SK-N-SH (cell line): ENCODE results near the gene PEA15. TPM values are rescaled to one million over a fixed set of nuclear protein-coding genes. Genes with fewer than 3 reads are reported as not detected.

Experiments used
- CTCF ChIA-PET: fragments of 300-600, 350-600 bp; formaldehyde crosslinking; extraction: SDS; loops from one replicate; lab custom pipeline; 2021; lab: Yijun Ruan, JAX
- POLR2A ChIA-PET: fragments of 350-600 bp; sonication (Branson Sonifier 250); formaldehyde crosslinking; extraction: SDS; loops from one replicate; lab custom pipeline; 2020; ENCODE audit warnings: antibody characterized with exemption, inconsistent platforms; lab: Yijun Ruan, JAX
- DNase-seq: peaks from one replicate; pipeline ENCODE4 v3.0.0; 2012
- H2AFZ ChIP-seq: fragments of 200-600 bp; sonication (generic); 2 replicates; pipeline ENCODE4 v1.8.1; 2016; ENCODE audit warnings: antibody characterized with exemption, mild to moderate bottlenecking, low read depth
- H3F3A ChIP-seq: fragments of 200-600 bp; sonication (generic); replicated peaks from 2 replicates; pipeline ENCODE3; 2016; ENCODE audit warnings: antibody characterized with exemption, mild to moderate bottlenecking; ENCODE audit not compliant: insufficient read depth
- H3K27ac ChIP-seq, 2 experiments: fragments of 200-500 bp in 1 of 2; fragments of 200-600 bp in 1 of 2; sonication (Bioruptor generic) in 1 of 2; sonication (generic), shearing (Covaris generic) in 1 of 2; 2 replicates each; pipeline versions ENCODE4 v1.5.1 to v1.6.1; 2014 to 2016; ENCODE audit warnings: low read depth in 2 of 2, inconsistent platforms in 1 of 2, low read length in 1 of 2, mild to moderate bottlenecking in 1 of 2, mixed read lengths in 1 of 2
- H3K27me3 ChIP-seq: fragments of 200-600 bp; sonication (generic), shearing (Covaris generic); 2 replicates; pipeline ENCODE4 v1.6.1; 2016; ENCODE audit warnings: mixed run types; ENCODE audit not compliant: insufficient read depth
- H3K36me3 ChIP-seq, 2 experiments: fragments of 200-500 bp in 1 of 2; fragments of 200-600 bp in 1 of 2; sonication (Bioruptor generic) in 1 of 2; sonication (generic) in 1 of 2; replicated peaks in 1 of 2; 2 replicates each; pipeline versions ENCODE3 to v1.5.1; 2014 to 2016; ENCODE audit warnings: low read length in 1 of 2, mild to moderate bottlenecking in 1 of 2; ENCODE audit not compliant: insufficient read depth in 2 of 2, control insufficient read depth in 1 of 2
- H3K4me1 ChIP-seq, 2 experiments: fragments of 200-500 bp in 1 of 2; fragments of 200-600 bp in 1 of 2; sonication (Bioruptor generic) in 1 of 2; sonication (generic), shearing (Covaris generic) in 1 of 2; 2 replicates each; pipeline versions ENCODE4 v1.5.1 to v1.6.1; 2014 to 2016; ENCODE audit warnings: low read depth in 1 of 2, low read length in 1 of 2, mixed run types in 1 of 2; ENCODE audit not compliant: insufficient read depth in 2 of 2, control insufficient read depth in 1 of 2
- H3K4me2 ChIP-seq: fragments of 200-600 bp; sonication (generic), shearing (Covaris generic); 2 replicates; pipeline ENCODE4 v1.6.1; 2017; ENCODE audit warnings: mixed run types
- H3K4me3 ChIP-seq, 2 experiments: fragments of 200-500 bp in 1 of 2; fragments of 200-600 bp in 1 of 2; sonication (Bioruptor generic) in 1 of 2; sonication (generic), shearing (Covaris generic) in 1 of 2; 2 replicates each; pipeline versions ENCODE4 v1.5.1 to v1.8.1; 2014 to 2016; ENCODE audit warnings: low read depth in 2 of 2, inconsistent platforms in 1 of 2, low read length in 1 of 2, mild to moderate bottlenecking in 1 of 2, mixed read lengths in 1 of 2, moderate library complexity in 1 of 2
- H3K79me2 ChIP-seq: fragments of 200-600 bp; sonication (generic); 2 replicates; pipeline ENCODE4 v1.8.1; 2017; ENCODE audit warnings: mild to moderate bottlenecking; ENCODE audit not compliant: insufficient read depth
- H3K9ac ChIP-seq: fragments of 200-600 bp; sonication (generic); 2 replicates; pipeline ENCODE4 v1.6.1; 2017; ENCODE audit warnings: mixed run types
- H3K9me2 ChIP-seq: fragments of 200-600 bp; sonication (generic); 2 replicates; pipeline ENCODE4 v1.6.1; 2017; ENCODE audit warnings: mixed run types
- H3K9me3 ChIP-seq: fragments of 200-600 bp; sonication (generic); 2 replicates; pipeline ENCODE4 v1.6.1; 2017; ENCODE audit warnings: mixed run types, mild to moderate bottlenecking, moderate library complexity
- H4K20me1 ChIP-seq: fragments of 200-600 bp; sonication (generic); 2 replicates; pipeline ENCODE4 v1.6.1; 2017; ENCODE audit warnings: mild to moderate bottlenecking, mixed run types; ENCODE audit not compliant: insufficient read depth
- EP300 ChIP-seq, 2 experiments: IDR thresholded peaks; 2 replicates each; pipeline versions ENCODE4 v1.4.0 to v1.6.1; 2012; ENCODE audit warnings: borderline replicate concordance in 1 of 2, low read depth in 1 of 2, low read length in 1 of 2
- FOSL2 ChIP-seq: IDR thresholded peaks from 2 replicates; pipeline ENCODE4 v1.4.0; 2012; ENCODE audit warnings: low read depth, mild to moderate bottlenecking, moderate library complexity, borderline replicate concordance
- FOXJ3 ChIP-seq: sonication (generic); formaldehyde crosslinking; IDR thresholded peaks from 2 replicates; pipeline ENCODE4 v1.5.1; 2020; ENCODE audit warnings: mild to moderate bottlenecking, missing genetic modification reagents
- FOXM1 ChIP-seq: IDR thresholded peaks from 2 replicates; pipeline ENCODE4 v1.4.0; 2012; ENCODE audit warnings: low read depth, mild to moderate bottlenecking
- GABPA ChIP-seq: IDR thresholded peaks from 2 replicates; pipeline ENCODE4 v1.4.0; 2012; ENCODE audit warnings: low read depth, mild to moderate bottlenecking
- IRF3 ChIP-seq: fragments of 150-350 bp; IDR thresholded peaks from 2 replicates; pipeline ENCODE4 v1.6.1; 2016; ENCODE audit warnings: mild to moderate bottlenecking, low read depth, low read length
- JUND ChIP-seq: IDR thresholded peaks from 2 replicates; pipeline ENCODE4 v1.4.0; 2012
- MAX ChIP-seq: IDR thresholded peaks from 2 replicates; pipeline ENCODE4 v1.4.0; 2012; ENCODE audit warnings: low read depth
- MEF2A ChIP-seq: IDR thresholded peaks from 2 replicates; pipeline ENCODE4 v1.4.0; 2012; ENCODE audit warnings: low read depth, borderline replicate concordance
- MXI1 ChIP-seq: IDR thresholded peaks from 2 replicates; pipeline ENCODE4 v1.6.1; 2012; ENCODE audit warnings: mild to moderate bottlenecking, low read depth, low read length, improper control_type of control experiment
- NRF1 ChIP-seq: IDR thresholded peaks from 2 replicates; pipeline ENCODE4 v1.6.1; 2012; ENCODE audit warnings: low read depth, mild to moderate bottlenecking, low read length
- RCOR1 ChIP-seq: fragments of 150-350 bp; IDR thresholded peaks from 2 replicates; pipeline ENCODE4 v1.6.1; 2017; ENCODE audit warnings: antibody characterized with exemption, low read length
- RXRA ChIP-seq: IDR thresholded peaks from 2 replicates; pipeline ENCODE4 v1.4.0; 2012; ENCODE audit warnings: low read depth, mild to moderate bottlenecking, borderline replicate concordance
- SIN3A ChIP-seq: IDR thresholded peaks from 2 replicates; pipeline ENCODE4 v1.6.1; 2012; ENCODE audit warnings: low read depth, mild to moderate bottlenecking, low read length, moderate library complexity, borderline replicate concordance
- TAF1 ChIP-seq: IDR thresholded peaks from 2 replicates; pipeline ENCODE4 v1.6.1; 2012; ENCODE audit warnings: low read depth, mild to moderate bottlenecking, low read length, moderate library complexity, borderline replicate concordance
- TCF12 ChIP-seq: IDR thresholded peaks from 2 replicates; pipeline ENCODE4 v1.4.0; 2012
- polyA plus RNA-seq, 3 experiments: library from polyadenylated mRNA; depleted of rRNA; stranded (reverse); fragments of >200 nt; gene quantifications; 2 replicates each; pipeline ENCODE4 v1.2.3, GENCODE V29; 2012
- TF ChIP-seq, protein P1 (sequence below): IDR thresholded peaks from 2 replicates; pipeline ENCODE4; 2012
- TF ChIP-seq, protein P2 (sequence below): IDR thresholded peaks from 2 replicates; pipeline ENCODE4 v1.4.0; 2012; ENCODE audit warnings: low read depth, borderline replicate concordance

The PEA15 gene
- polyA plus RNA-seq, 1 of the 3 experiments (the other 2 are of a cell fraction): 322 TPM

DNA sequence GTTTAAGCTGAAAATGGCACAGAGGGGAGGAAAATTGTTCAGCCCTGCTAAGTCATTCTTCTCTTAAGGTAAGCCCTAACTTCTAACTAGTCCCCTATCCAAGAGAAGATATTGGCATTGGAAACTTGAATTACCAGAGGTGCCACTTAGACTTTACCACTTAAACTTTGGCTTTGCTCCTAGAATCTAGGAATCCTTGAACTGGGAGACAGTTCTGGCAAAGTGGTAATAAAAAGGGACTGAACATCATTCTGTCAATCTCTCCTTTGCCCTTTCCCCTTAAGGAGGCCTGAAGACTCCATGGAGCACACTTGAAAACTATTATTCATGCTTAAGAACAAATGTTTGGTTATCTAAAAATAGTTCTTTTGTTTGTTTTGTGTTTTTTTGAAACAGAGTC is 45.3 kb upstream of the PEA15 start:
- Histone ChIP-seq H3F3A (no peaks in the 10 kb centered on the region), H3K4me2 (no peak overlapping the region), H3K79me2 (no peaks in the 10 kb centered on the region), H2AFZ (no peak overlapping the region), H3K4me1 (no peaks in the 10 kb centered on the region), H3K9me3 (no peaks in the 10 kb centered on the region), H3K9ac (no peak overlapping the region), H3K27me3 (no peaks in the 10 kb centered on the region; the same call in 1 of the 2 replicates), H3K36me3 (no peaks in the 10 kb centered on the region), H3K4me3 (no peak overlapping the region), H3K9me2 (no peaks in the 10 kb centered on the region), H4K20me1 (no peaks in the 10 kb centered on the region), H3K27ac (no peak overlapping the region)
- no peak for DNase-seq
- ChIA-PET CTCF (interaction anchor here (1.0 to 4.3 kb wide), 2 partner anchors 33 to 132 kb away, joined by 3 to 18 read pairs; no protein-coding TSS in a partner anchor), POLR2A (no interaction called here)
- TF ChIP-seq, protein P1, sequence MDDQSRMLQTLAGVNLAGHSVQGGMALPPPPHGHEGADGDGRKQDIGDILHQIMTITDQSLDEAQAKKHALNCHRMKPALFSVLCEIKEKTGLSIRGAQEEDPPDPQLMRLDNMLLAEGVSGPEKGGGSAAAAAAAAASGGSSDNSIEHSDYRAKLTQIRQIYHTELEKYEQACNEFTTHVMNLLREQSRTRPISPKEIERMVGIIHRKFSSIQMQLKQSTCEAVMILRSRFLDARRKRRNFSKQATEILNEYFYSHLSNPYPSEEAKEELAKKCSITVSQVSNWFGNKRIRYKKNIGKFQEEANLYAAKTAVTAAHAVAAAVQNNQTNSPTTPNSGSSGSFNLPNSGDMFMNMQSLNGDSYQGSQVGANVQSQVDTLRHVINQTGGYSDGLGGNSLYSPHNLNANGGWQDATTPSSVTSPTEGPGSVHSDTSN: no peak
- TF ChIP-seq, protein P2, sequence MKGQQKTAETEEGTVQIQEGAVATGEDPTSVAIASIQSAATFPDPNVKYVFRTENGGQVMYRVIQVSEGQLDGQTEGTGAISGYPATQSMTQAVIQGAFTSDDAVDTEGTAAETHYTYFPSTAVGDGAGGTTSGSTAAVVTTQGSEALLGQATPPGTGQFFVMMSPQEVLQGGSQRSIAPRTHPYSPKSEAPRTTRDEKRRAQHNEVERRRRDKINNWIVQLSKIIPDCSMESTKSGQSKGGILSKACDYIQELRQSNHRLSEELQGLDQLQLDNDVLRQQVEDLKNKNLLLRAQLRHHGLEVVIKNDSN: no peak
- no peak for TF ChIP-seq RCOR1
- TF ChIP-seq NRF1: no peak
- no peak for TF ChIP-seq MEF2A
- no peak for TF ChIP-seq SIN3A
- no peak for TF ChIP-seq FOXM1
- no peak for TF ChIP-seq MXI1
- TF ChIP-seq MAX: no peak
- TF ChIP-seq RXRA: no peak
- TF ChIP-seq GABPA: no peak
- no peak for TF ChIP-seq TCF12
- TF ChIP-seq TAF1: no peak
- no peak for TF ChIP-seq EP300 (IDR thresholded peaks at IDR 0.05; ENCODE audit: borderline replicate concordance in 1 of 2, low read depth in 1 of 2, low read length in 1 of 2)
- no peak for TF ChIP-seq FOSL2
- TF ChIP-seq FOXJ3: no peak
- no peak for TF ChIP-seq IRF3
- TF ChIP-seq JUND: no peak
